C4-2B (cell line): ENCODE measurements around the gene UROS.

Source experiments
- CTCF ChIP-seq: fragments of 450-650 bp; conservative IDR thresholded peaks from 2 replicates; pipeline ENCODE4 v1.5.1; 2017; ENCODE audit warnings: mild to moderate bottlenecking
- ZFX ChIP-seq: fragments of 450-650 bp; IDR thresholded peaks from 2 replicates; pipeline ENCODE4 v1.6.1; 2017

DNA sequence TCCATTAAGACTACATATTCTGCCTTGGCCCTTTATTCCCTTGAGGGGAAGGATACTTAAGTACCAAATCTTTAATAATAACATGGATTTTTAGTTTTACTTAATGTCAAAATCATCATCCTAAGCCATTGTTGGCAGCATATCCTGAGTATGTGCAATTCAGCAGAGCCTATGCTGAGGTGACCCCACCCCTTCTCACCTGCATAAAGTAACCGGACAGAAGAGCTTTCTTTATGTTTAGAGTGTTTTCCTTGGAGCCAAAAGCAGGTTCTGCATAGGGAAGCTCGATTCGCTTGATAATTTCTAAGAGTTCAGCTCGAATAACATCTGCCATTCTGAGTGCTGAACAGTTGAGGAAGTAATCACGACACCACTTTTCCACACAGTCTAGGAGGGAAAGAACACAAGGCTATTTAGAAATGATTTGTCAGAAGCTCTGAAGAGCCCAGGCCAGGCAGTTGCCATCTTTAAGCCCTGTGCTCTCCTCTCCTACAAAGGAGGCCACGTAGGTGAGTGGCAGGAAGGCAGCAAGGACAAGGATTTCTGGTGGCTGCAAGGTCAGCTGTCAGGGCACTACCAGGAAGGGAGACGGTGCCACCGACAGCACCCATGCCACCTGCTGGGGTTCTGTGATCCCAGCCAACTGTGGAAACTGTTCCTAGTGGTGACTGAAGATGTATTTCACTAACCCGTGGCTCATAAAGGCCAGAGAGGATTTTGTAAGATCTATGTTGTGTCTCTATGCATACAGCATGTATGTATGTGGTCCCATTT lies 15.9 kb upstream of the UROS start:
- TF ChIP-seq CTCF (no peak), ZFX (no peak)
